Omental fat pad (tissue), 4 donors: ENCODE data around the gene EXO1. TPM values are rescaled to one million over a fixed set of nuclear protein-coding genes. Genes with fewer than 3 reads are reported as not detected.
A peak's percentile ranks its signal among the peaks of the same experiment; 100 is the strongest.
"Not testable (repeated sequence)": the region's sequence is repeated elsewhere in the genome, so short reads cannot be mapped to it uniquely, and the experiment has no call there.

Experiments used
- ATAC-seq: fragments of 150-250 bp; one replicate; pipeline ENCODE4 v1.9.1; 2016; ENCODE audit warnings: mild to moderate bottlenecking, moderate library complexity; ENCODE audit not compliant: low FRiP score
- DNase-seq: peaks from one replicate; pipeline ENCODE4 v3.0.0-alpha.2; 2019; ENCODE audit warnings: low spot score
- CTCF ChIP-seq, 3 donors: fragments of 450-650 bp; IDR thresholded peaks; one replicate each; pipeline ENCODE4 v1.5.1; 2016 to 2017; ENCODE audit warnings: antibody characterized with exemption in 3 of 3, mild to moderate bottlenecking in 3 of 3, moderate library complexity in 2 of 3
- total RNA-seq, 4 donors: library from RNA; depleted of rRNA; stranded (reverse); fragments of >200 nt; gene quantifications; one replicate each; pipeline ENCODE4 v1.1.0, GENCODE V29; 2016

EXO1 gene
- total RNA-seq: 1 to 10 TPM in 1 of 4 donors, under 1 TPM in 1, not detected in 2; 0.63 to 1.2 TPM

- TF ChIP-seq CTCF (IDR thresholded peaks at IDR 0.05): no peak
- ATAC-seq: peak; percentile 98
- peak; percentile 55 for DNase-seq
Measured at GRCh38 chr1:241847796-241848685, at the start of gene EXO1. EXO1 (plus strand) TSS chr1:241848204; CDS start chr1:241850426, 2,222 bp downstream.

DNA sequence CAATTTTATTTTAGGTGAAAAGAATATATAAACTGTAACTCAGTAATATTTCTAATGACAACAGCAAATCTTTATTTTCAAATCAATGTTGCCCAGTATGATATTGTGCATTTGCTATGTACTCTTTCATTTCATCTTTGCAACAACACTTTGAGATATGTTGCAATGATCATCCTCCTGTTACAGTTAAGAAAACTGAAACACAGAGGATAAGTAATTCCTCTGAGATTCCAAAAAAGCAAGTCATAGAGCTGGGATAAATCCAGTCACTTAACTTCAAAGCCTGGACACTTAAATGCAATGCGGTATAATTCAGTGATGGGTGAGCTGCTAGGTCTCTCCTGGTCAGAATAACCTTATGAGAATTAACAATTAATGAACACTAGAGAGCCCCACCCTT is 48.6 kb upstream of the EXO1 start:
- TF ChIP-seq CTCF (IDR thresholded peaks at IDR 0.05): no peak
- DNase-seq: no peak
- no peak for ATAC-seq

GRCh38 chr1:241800640-241801039 is 47.4 kb upstream of the EXO1 start:
- DNase-seq: no peak
- no peak for TF ChIP-seq CTCF (IDR thresholded peaks at IDR 0.05)
- ATAC-seq: no peak

DNA sequence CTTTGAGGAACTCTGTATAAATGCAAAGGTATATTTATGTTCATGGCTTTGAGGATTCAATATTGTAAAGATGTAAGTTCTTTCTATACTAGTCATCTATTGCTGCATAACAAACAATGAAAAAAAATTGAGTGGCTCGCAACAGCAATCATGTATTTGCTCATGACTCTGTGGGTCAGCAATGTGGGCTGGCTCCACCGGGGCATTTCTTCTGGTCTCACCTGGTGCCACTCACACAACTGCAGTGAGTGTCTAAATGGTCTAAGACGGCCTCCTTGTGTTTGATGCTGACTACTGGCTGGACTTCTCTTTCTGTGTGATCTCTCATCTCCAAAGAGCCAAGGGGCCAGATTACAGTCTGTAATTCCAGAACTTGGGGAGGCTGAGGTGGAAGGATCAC is 45.1 kb upstream of the EXO1 start:
- DNase-seq (no peak), ATAC-seq (no peak)
- TF ChIP-seq CTCF (IDR thresholded peaks at IDR 0.05): no peak

DNA sequence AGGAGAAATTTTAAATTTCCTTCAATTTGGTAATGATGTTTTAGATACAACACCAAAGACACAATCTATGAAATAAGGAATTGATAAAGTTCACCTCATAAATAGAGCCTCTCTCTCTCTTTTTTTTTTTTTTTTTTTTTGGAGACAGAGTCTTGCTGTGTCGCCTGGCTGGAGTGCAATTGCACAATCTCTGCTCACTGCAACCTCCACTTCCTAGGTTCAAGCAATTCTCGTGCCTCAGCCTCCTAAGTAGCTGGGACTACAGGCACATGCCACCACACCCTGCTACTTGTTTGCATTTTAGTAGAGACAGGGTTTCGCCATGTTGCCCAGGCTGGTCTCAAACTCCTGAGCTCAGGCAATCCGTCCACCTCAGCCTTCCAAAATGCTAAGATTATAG is 43.3 kb upstream of the EXO1 start:
- DNase-seq, ATAC-seq: not testable (repeated sequence)

- TF ChIP-seq CTCF (IDR thresholded peaks at IDR 0.05): no peak
- ATAC-seq (no peak), DNase-seq (no peak)
Measured at GRCh38 chr1:241808265-241808664, 39.7 kb upstream of the EXO1 start.

GRCh38 chr1:241810769-241811405 is 37.1 kb upstream of the EXO1 start:
- TF ChIP-seq CTCF (IDR thresholded peaks at IDR 0.05): no peak
- no peak for DNase-seq
- no peak for ATAC-seq
